Testis (tissue), 3 donors: ENCODE results near the gene WNT9B. TPM values are rescaled to one million over a fixed set of nuclear protein-coding genes. Genes with fewer than 3 reads are reported as not detected.

Experiments
- DNase-seq: peaks from one replicate; pipeline ENCODE4 v3.0.0-alpha.2; 2019
- H3K27ac ChIP-seq, 2 donors: fragments of 200-600 bp; sonication (generic); one replicate each; pipeline ENCODE4 v1.5.1; 2019
- H3K27me3 ChIP-seq: fragments of 200-600 bp; sonication (generic); one replicate; pipeline ENCODE4 v1.5.1; 2019
- H3K36me3 ChIP-seq: fragments of 200-600 bp; sonication (generic); one replicate; pipeline ENCODE4 v1.5.1; 2017; ENCODE audit warnings: low read depth; ENCODE audit errors: missing control alignments
- H3K4me1 ChIP-seq: fragments of 200-600 bp; sonication (generic); one replicate; pipeline ENCODE4 v1.5.1; 2019
- H3K4me3 ChIP-seq, 2 donors: fragments of 200-600 bp; sonication (generic); one replicate each; pipeline ENCODE4 v1.5.1; 2017 to 2019
- H3K9me3 ChIP-seq: fragments of 200-600 bp; sonication (generic); one replicate; pipeline ENCODE4 v1.5.1; 2017
- CTCF ChIP-seq, 3 experiments: fragments of 450-650 bp in 2 of 3; fragments of 200-600 bp in 1 of 3; sonication (generic) in 1 of 3; IDR thresholded peaks; one replicate each; pipeline ENCODE4 v1.5.1; 2016 to 2019; ENCODE audit warnings: antibody characterized with exemption in 3 of 3, mild to moderate bottlenecking in 2 of 3, moderate library complexity in 1 of 3
- POLR2A ChIP-seq: fragments of 450-650 bp; IDR thresholded peaks from one replicate; pipeline ENCODE4 v1.6.1; 2017; ENCODE audit warnings: antibody characterized with exemption, mild to moderate bottlenecking, moderate library complexity
- WGBS, 2 donors: methylation state at CpG; one replicate each; pipeline ENCODE4 v1.1.5; 2018; 5-methylcytosine and 5-hydroxymethylcytosine counted together
- intact Hi-C: fragments of 100-400 bp; cut with DNase I; formaldehyde crosslinking; loops from one replicate; pipeline ENCODE4 v1.15.1; 2023; ENCODE audit warnings: low total_unique reads
- polyA plus RNA-seq: library from polyadenylated mRNA; stranded (reverse); fragments of 350-450 nt; fragmentation: Illumina TruSeq; extraction: RNeasy Lipid Tissue Mini Kit (QIAGEN cat#74804); gene quantifications from one replicate; pipeline ENCODE4 v1.2.3, GENCODE V29; 2014; ENCODE audit warnings: low read depth, low replicate concordance; ENCODE audit not compliant: insufficient read depth
- total RNA-seq, 2 donors: library from RNA; depleted of rRNA; stranded (reverse); fragments of >200 nt; gene quantifications; one replicate each; pipeline ENCODE4 v1.2.3, GENCODE V29; 2016

WNT9B gene
- total and polyA plus RNA-seq, 3 donors from 2014 or later = 0.50 to 1.2 TPM; not detected in 1

- TF ChIP-seq POLR2A (no peak), CTCF (IDR thresholded peaks at IDR 0.05) (no peak)
- Histone ChIP-seq H3K4me1 (no peaks in the 10 kb centered on the region), H3K4me3 (no peak overlapping the region), H3K9me3 (no peaks in the 10 kb centered on the region), H3K27ac (no peak overlapping the region), H3K27me3 (no peaks in the 10 kb centered on the region), H3K36me3 (no peaks in the 10 kb centered on the region)
- WGBS, 2 donors = 83 to 89% methylated on average over 5 of the region's 5 CpGs
- intact Hi-C loops = no loop called here
- no peak for DNase-seq
Measured at GRCh38 chr17:46881015-46881414, 29.6 kb downstream of the WNT9B start.

GRCh38 chr17:46882666-46883065 lies 31.3 kb downstream of the WNT9B start:
- Histone ChIP-seq H3K27ac (no peak overlapping the region), H3K36me3 (no peaks in the 10 kb centered on the region), H3K4me1 (no peaks in the 10 kb centered on the region), H3K9me3 (no peaks in the 10 kb centered on the region), H3K27me3 (no peaks in the 10 kb centered on the region), H3K4me3 (no peak overlapping the region)
- intact Hi-C loops = no loop called here
- TF ChIP-seq CTCF (IDR thresholded peaks at IDR 0.05) (no peak), POLR2A (no peak)
- WGBS, 2 donors = 83 to 88% methylated on average over 8 of the region's 8 CpGs
- DNase-seq = no peak

- Histone ChIP-seq H3K27ac (no peak overlapping the region), H3K27me3 (no peaks in the 10 kb centered on the region), H3K4me1 (no peaks in the 10 kb centered on the region), H3K36me3 (no peaks in the 10 kb centered on the region), H3K4me3 (no peak overlapping the region), H3K9me3 (no peaks in the 10 kb centered on the region)
- WGBS, 2 donors = 42 to 61% methylated on average over 7 to 19 of the region's 19 CpGs
- no peak for TF ChIP-seq POLR2A
- no peak for TF ChIP-seq CTCF (IDR thresholded peaks at IDR 0.05)
- intact Hi-C loops = no loop called here
- no peak for DNase-seq
Measured at GRCh38 chr17:46883871-46884520, 32.6 kb downstream of the WNT9B start.

GRCh38 chr17:46884552-46884951 lies 33.2 kb downstream of the WNT9B start:
- no peaks in the 10 kb centered on the region for H3K4me1 ChIP-seq
- no peak for DNase-seq
- H3K36me3 ChIP-seq = no peaks in the 10 kb centered on the region
- H3K27me3 ChIP-seq = no peaks in the 10 kb centered on the region
- WGBS, 2 donors = 81 to 88% methylated on average over 4 to 7 of the region's 7 CpGs
- TF ChIP-seq CTCF (IDR thresholded peaks at IDR 0.05) (no peak), POLR2A (no peak)
- intact Hi-C loops = no loop called here
- no peak overlapping the region for H3K4me3 ChIP-seq
- no peak overlapping the region for H3K27ac ChIP-seq
- no peaks in the 10 kb centered on the region for H3K9me3 ChIP-seq
